Stimulated activated CD8-positive, alpha-beta memory T cell treated with anti-CD3 and anti-CD28 coated beads, Interleukin-2, amount 100 ng/mL, for 1 hour (primary cell): Measurements from ENCODE around the gene DENND1A.
"Not testable (repeated sequence)": the region's sequence is repeated elsewhere in the genome, so short reads cannot be mapped to it uniquely, and the experiment has no call there.

Experiments
- DNase-seq, 2 donors: peaks; one replicate each; pipeline ENCODE4 v3.0.0-alpha.2; 2020; ENCODE audit warnings: low read depth in 2 of 2

The DENND1A gene

GRCh38 chr9:123728571-123728970 is 201.4 kb downstream of the DENND1A start:
- not testable (repeated sequence) for DNase-seq

GRCh38 chr9:123727332-123727731 is 202.6 kb downstream of the DENND1A start:
- DNase-seq = no peak

GRCh38 chr9:123725389-123725788 is 204.5 kb downstream of the DENND1A start:
- no peak for DNase-seq

- no peak for DNase-seq
These were observed 205.6 kb downstream of the DENND1A start for GRCh38 chr9:123724211-123724796.

GRCh38 chr9:123723135-123723875 is 206.6 kb downstream of the DENND1A start:
- DNase-seq = no peak

- DNase-seq = no peak
These were observed 207.5 kb downstream of the DENND1A start for GRCh38 chr9:123722378-123722777.

GRCh38 chr9:123718188-123718587 is 211.7 kb downstream of the DENND1A start:
- DNase-seq = no peak

GRCh38 chr9:123717581-123718175 is 212.2 kb downstream of the DENND1A start:
- no peak for DNase-seq

- DNase-seq = no peak
These were observed 213.5 kb downstream of the DENND1A start for GRCh38 chr9:123716339-123716945.

- no peak for DNase-seq
These were observed 214.7 kb downstream of the DENND1A start for GRCh38 chr9:123715258-123715657.

GRCh38 chr9:123713282-123713681 is 216.6 kb downstream of the DENND1A start:
- DNase-seq = no peak

- DNase-seq = no peak
These were observed 217.5 kb downstream of the DENND1A start for GRCh38 chr9:123712399-123712798.

GRCh38 chr9:123710299-123710698 is 219.6 kb downstream of the DENND1A start:
- no peak for DNase-seq

GRCh38 chr9:123702483-123702882 is 227.4 kb downstream of the DENND1A start:
- DNase-seq = no peak

- DNase-seq = no peak
These were observed 232.2 kb downstream of the DENND1A start for GRCh38 chr9:123697686-123698085.

- no peak for DNase-seq
These were observed 233.4 kb downstream of the DENND1A start for GRCh38 chr9:123696476-123696875.

- no peak for DNase-seq
These were observed 234.5 kb downstream of the DENND1A start for GRCh38 chr9:123695386-123695785.

- DNase-seq = no peak
These were observed 238.1 kb downstream of the DENND1A start for GRCh38 chr9:123691765-123692303.

GRCh38 chr9:123689701-123690428 is 240.1 kb downstream of the DENND1A start:
- no peak for DNase-seq

- DNase-seq = no peak
These were observed 242.6 kb downstream of the DENND1A start for GRCh38 chr9:123687246-123687751.

- DNase-seq = no peak
These were observed 243.1 kb downstream of the DENND1A start for GRCh38 chr9:123686829-123687192.
